K562 (cell line): ENCODE data around the gene PDE6D. TPM values are rescaled to one million over a fixed set of nuclear protein-coding genes. Genes with fewer than 3 reads are reported as not detected.

Source experiments
- ATAC-seq: fragments of 200-7000 bp; cut with Tn5 transposase; 3 replicates; pipeline ENCODE4 v1.9.1; 2020; ENCODE audit warnings: moderate library complexity
- BruUV-seq: library from RNA; stranded (reverse); fragments of 400-500 nt; replicated peaks from 2 replicates; lab custom pipeline; 2021; lab: Mats Ljungman, UMichigan
- CTCF ChIA-PET: fragments of 300-600 bp; formaldehyde crosslinking; extraction: SDS; loops from one replicate; lab custom pipeline; 2021; ENCODE audit warnings: low intra/inter-chr PET ratio; lab: Yijun Ruan, JAX
- POLR2A ChIA-PET: fragments of 300-600, 350-650 bp; sonication (Branson Sonifier 250); formaldehyde crosslinking; extraction: SDS; loops from one replicate; lab custom pipeline; 2021; ENCODE audit warnings: antibody characterized with exemption, inconsistent platforms; lab: Yijun Ruan, JAX
- DNase-seq, 4 experiments: peaks; one replicate each; pipeline versions ENCODE4 v3.0.0 to v3.0.0-alpha.2; 2011 to 2018; ENCODE audit warnings: low spot score in 3 of 4, mixed read lengths in 3 of 4; ENCODE audit errors: extremely low read depth in 1 of 4
- FAIRE-seq: peaks from 2 replicates; lab custom pipeline; 2011; peaks lifted over from hg19 to GRCh38; lab: Jason Lieb, UNC
- H2AFZ ChIP-seq: 2 replicates; pipeline ENCODE4 v1.6.0; 2011; ENCODE audit warnings: low read depth, low read length, control low read depth, inconsistent platforms
- H3K27ac ChIP-seq: fragments of 200-600 bp; 3 replicates; pipeline ENCODE4 v1.8.0; 2011; ENCODE audit warnings: low read depth, mild to moderate bottlenecking, control low read depth, inconsistent platforms, low read length, moderate library complexity, mixed read lengths; ENCODE audit errors: extremely low read depth
- H3K27me3 ChIP-seq, 2 experiments: fragments of 300-600 bp in 1 of 2; 2 replicates in 1 of 2; 3 replicates in 1 of 2; pipeline versions ENCODE4 v1.6.0 to v1.8.0; 2011; ENCODE audit warnings: inconsistent platforms in 2 of 2, low read length in 2 of 2, mild to moderate bottlenecking in 1 of 2, mixed read lengths in 1 of 2, moderate library complexity in 1 of 2; ENCODE audit not compliant: control insufficient read depth in 2 of 2, insufficient read depth in 2 of 2
- H3K36me3 ChIP-seq: fragments of 300-600 bp; 3 replicates; pipeline ENCODE4 v1.8.0; 2011; ENCODE audit warnings: mild to moderate bottlenecking, low read length, inconsistent platforms; ENCODE audit not compliant: control insufficient read depth, insufficient read depth
- H3K4me1 ChIP-seq, 2 experiments: fragments of 200-600 bp in 1 of 2; replicated peaks in 1 of 2; 2 replicates in 1 of 2; 3 replicates in 1 of 2; pipeline versions ENCODE4 v1.5.1 to v1.8.0; 2011; ENCODE audit warnings: inconsistent platforms in 2 of 2, low read length in 2 of 2, mild to moderate bottlenecking in 1 of 2, mixed read lengths in 1 of 2, moderate library complexity in 1 of 2; ENCODE audit not compliant: control insufficient read depth in 2 of 2, insufficient read depth in 2 of 2
- H3K4me2 ChIP-seq: 2 replicates; pipeline ENCODE4 v1.6.1; 2011; ENCODE audit warnings: low read length, control low read depth, inconsistent platforms, mixed read lengths; ENCODE audit not compliant: insufficient read depth
- H3K4me3 ChIP-seq: fragments of 200-600 bp; sonication (generic), shearing (Covaris generic); 2 replicates; pipeline ENCODE4 v1.5.1; 2016; ENCODE audit warnings: control low read depth, inconsistent platforms
- H3K79me2 ChIP-seq: fragments of 200-600 bp; 3 replicates; pipeline ENCODE4 v1.8.0; 2011; ENCODE audit warnings: low read length, inconsistent platforms; ENCODE audit not compliant: control insufficient read depth, insufficient read depth
- H3K9ac ChIP-seq, 2 experiments: 2 replicates each; pipeline versions ENCODE4 v1.6.0 to v1.6.1; 2011; ENCODE audit warnings: low read depth in 2 of 2, low read length in 2 of 2, control low read depth in 1 of 2, inconsistent platforms in 1 of 2, mild to moderate bottlenecking in 1 of 2, mixed read lengths in 1 of 2; ENCODE audit not compliant: insufficient read depth in 1 of 2
- H3K9me1 ChIP-seq: one replicate; pipeline ENCODE4 v1.6.0; 2011; ENCODE audit warnings: inconsistent platforms, mild to moderate bottlenecking, low read length, moderate library complexity; ENCODE audit not compliant: control insufficient read depth, insufficient read depth
- H3K9me3 ChIP-seq: replicated peaks from 2 replicates; pipeline ENCODE4 v1.5.1; 2011; ENCODE audit warnings: low read depth, low read length, inconsistent platforms; ENCODE audit not compliant: control insufficient read depth, insufficient read depth
- H4K20me1 ChIP-seq: replicated peaks from 2 replicates; pipeline ENCODE4 v1.6.1; 2011; ENCODE audit warnings: low read length, inconsistent platforms, mixed read lengths; ENCODE audit not compliant: control insufficient read depth, insufficient read depth
- BCOR ChIP-seq: fragments of 450-650 bp; IDR thresholded peaks from 2 replicates; pipeline ENCODE4 v1.6.1; 2016
- MYC ChIP-seq, 2 experiments: fragments of 250-450 bp in 1 of 2; sonication (Bioruptor Pico) in 1 of 2; IDR thresholded peaks; 2 replicates each; pipeline versions ENCODE4 v1.5.1 to v1.6.1; 2012 to 2021; ENCODE audit warnings: low read depth in 2 of 2, borderline replicate concordance in 1 of 2, improper control_type of control experiment in 1 of 2, low read length in 1 of 2, mild to moderate bottlenecking in 1 of 2, moderate library complexity in 1 of 2
- NFE2 ChIP-seq: IDR thresholded peaks from 2 replicates; pipeline ENCODE4 v1.6.1; 2014; ENCODE audit warnings: antibody characterized with exemption, low read depth
- NR3C1 ChIP-seq: sonication (generic); formaldehyde crosslinking; IDR thresholded peaks from 2 replicates; pipeline ENCODE4 v1.8.1; 2022; ENCODE audit warnings: missing genetic modification reagents
- RBM22 ChIP-seq: fragments of 200-400 bp; formaldehyde crosslinking; IDR thresholded peaks from 2 replicates; pipeline ENCODE4 v1.6.1; 2018; ENCODE audit warnings: low read length, low read depth; ENCODE audit not compliant: poor library complexity, severe bottlenecking
- SIN3B ChIP-seq: fragments of 450-650 bp; IDR thresholded peaks from 2 replicates; pipeline ENCODE4 v1.6.1; 2017; ENCODE audit warnings: low read depth, mild to moderate bottlenecking, moderate library complexity
- SMC3 ChIP-seq: conservative IDR thresholded peaks from 2 replicates; pipeline ENCODE4 v1.6.1; 2011; ENCODE audit warnings: low read depth, low read length, improper control_type of control experiment; ENCODE audit not compliant: insufficient read depth
- SUPT5H ChIP-seq: fragments of 450-650 bp; IDR thresholded peaks from 2 replicates; pipeline ENCODE4 v1.6.1; 2016
- TCFL5 ChIP-seq: fragments of 250-450 bp; sonication (Bioruptor Pico); conservative IDR thresholded peaks from 2 replicates; pipeline ENCODE4 v1.6.1; 2021; ENCODE audit warnings: mild to moderate bottlenecking, moderate library complexity, matching md5 sums
- ZFX ChIP-seq: sonication (generic); formaldehyde crosslinking; IDR thresholded peaks from 2 replicates; pipeline ENCODE4 v1.8.0; 2022; ENCODE audit warnings: mild to moderate bottlenecking, missing genetic modification reagents, moderate library complexity
- ZNF12 ChIP-seq: sonication (generic); formaldehyde crosslinking; IDR thresholded peaks from 2 replicates; pipeline ENCODE4 v1.4.0; 2020; ENCODE audit warnings: mild to moderate bottlenecking, missing genetic modification reagents
- ZNF134 ChIP-seq: fragments of 250-450 bp; sonication (Bioruptor Pico); conservative IDR thresholded peaks from 2 replicates; pipeline ENCODE4 v1.4.0; 2020
- ZNF140 ChIP-seq: fragments of 250-450 bp; sonication (Bioruptor Pico); IDR thresholded peaks from 2 replicates; pipeline ENCODE4 v1.8.0; 2021; ENCODE audit warnings: moderate library complexity, mild to moderate bottlenecking, inconsistent platforms
- ZNF699 ChIP-seq: fragments of 250-450 bp; sonication (Bioruptor Pico); IDR thresholded peaks from 2 replicates; pipeline ENCODE4 v1.8.0; 2021; ENCODE audit warnings: mild to moderate bottlenecking, moderate library complexity; ENCODE audit not compliant: insufficient replicate concordance
- WGBS: fragments of 100-300 bp; shearing (Covaris generic); methylation state at CpG from one replicate; pipeline ENCODE4 v1.1.6; 2016; ENCODE audit warnings: low coverage, mixed read lengths; ENCODE audit not compliant: insufficient coverage; ENCODE audit errors: missing lambda C conversion rate; 5-methylcytosine and 5-hydroxymethylcytosine counted together
- in situ Hi-C: fragments of 300-500 bp; cut with MboI; formaldehyde crosslinking; loops from 4 replicates; pipeline ENCODE4 v1.15.0; 2018; ENCODE audit warnings: inconsistent platforms, mixed read lengths
- intact Hi-C: fragments of 100-400 bp; cut with micrococcal nuclease; formaldehyde crosslinking; loops from 2 replicates; pipeline ENCODE4 v1.14.2; 2022
- polyA plus RNA-seq, 8 experiments: library from polyadenylated mRNA; depleted of rRNA in 4 of 8; stranded (reverse) in 5 of 8; unstranded in 3 of 8; fragments of >200 nt; fragmentation: Nextera tagmentation in 2 of 8; fragmentation: Illumina TruSeq in 1 of 8; extraction: Ambion mirVana in 2 of 8; extraction: Trizol in 1 of 8; gene quantifications; 2 replicates each; pipeline versions ENCODE4 v1.2.1 to v1.2.3, GENCODE V29; 2011 to 2014; ENCODE audit warnings: inconsistent platforms in 1 of 8, missing spikeins in 1 of 8
- total RNA-seq, 7 experiments: library from RNA; depleted of rRNA in 6 of 7; stranded (reverse); fragments of >200 nt in 6 of 7; fragmentation: Illumina TruSeq in 2 of 7; extraction: Trizol in 2 of 7; gene quantifications; 2 replicates each; pipeline versions ENCODE4 v1.2.1 to v1.2.3, GENCODE V29; 2011 to 2021; ENCODE audit warnings: low replicate concordance in 1 of 7

PDE6D gene
- total and polyA plus RNA-seq, 9 of the 15 experiments (the other 6 are each of a cell fraction or from before 2014, with no cell fraction given): 0.65 to 11.6 (median 7.0) TPM

GRCh38 chr2:231820786-231821303 lies 39.8 kb upstream of the PDE6D start:
- intact Hi-C loops: no loop called here

GRCh38 chr2:231819447-231820042 lies 38.5 kb upstream of the PDE6D start:
- DNase-seq (no peak), FAIRE-seq (no peak), ATAC-seq (no peak)
- H3K79me2 ChIP-seq: no peaks in the 10 kb centered on the region
- in situ Hi-C loops (no loop called here), intact Hi-C loops (no loop called here)
- peaks cover 0 to 4% of the 10 kb centered on the region in 2 experiments; a peak in 2 of 5 replicates for H3K27me3 ChIP-seq
- no peak overlapping the region for H3K4me2 ChIP-seq
- no peak overlapping the region for H3K9ac ChIP-seq
- H3K27ac ChIP-seq: no peak overlapping the region
- H2AFZ ChIP-seq: no peak overlapping the region
- no peaks in the 10 kb centered on the region for H4K20me1 ChIP-seq
- no peak overlapping the region for H3K4me3 ChIP-seq
- 0% methylated on average over 2 of the region's 2 CpGs for WGBS
- TF ChIP-seq ZNF699 (CRISPR knock-in tag) (no peak), NFE2 (no peak), SIN3B (no peak), NR3C1 (CRISPR knock-in tag) (no peak), SUPT5H (no peak), SMC3 (no peak), ZFX (CRISPR knock-in tag) (no peak), ZNF134 (CRISPR knock-in tag) (no peak), TCFL5 (no peak), BCOR (no peak), ZNF12 (CRISPR knock-in tag) (no peak), ZNF140 (CRISPR knock-in tag) (no peak)
- no peaks in the 10 kb centered on the region for H3K9me1 ChIP-seq
- ChIA-PET CTCF (no interaction called here), POLR2A (no interaction called here)
- no peaks in the 10 kb centered on the region for H3K36me3 ChIP-seq
- BruUV-seq: no TSS peak
- no peaks in the 10 kb centered on the region for H3K4me1 ChIP-seq
- no peaks in the 10 kb centered on the region; the same call in 1 of the 2 replicates for H3K9me3 ChIP-seq

More at GRCh38 chr2:231820786-231821303, 39.8 kb upstream of the PDE6D start:
- Histone ChIP-seq H3K4me1 (no peaks in the 10 kb centered on the region), H3K9me1 (no peaks in the 10 kb centered on the region), H2AFZ (no peak overlapping the region), H3K79me2 (no peaks in the 10 kb centered on the region), H3K27me3 (peaks cover 0 to 4% of the 10 kb centered on the region in 2 experiments; a peak in 2 of 5 replicates), H3K9ac (no peak overlapping the region), H3K4me2 (no peak overlapping the region), H3K36me3 (no peaks in the 10 kb centered on the region), H3K9me3 (no peaks in the 10 kb centered on the region; the same call in 1 of the 2 replicates), H3K4me3 (no peak overlapping the region), H4K20me1 (no peaks in the 10 kb centered on the region), H3K27ac (no peak overlapping the region)
- ChIA-PET POLR2A (no interaction called here), CTCF (no interaction called here)
- BruUV-seq: no TSS peak
- in situ Hi-C loops: no loop called here
- DNase-seq (no peak), FAIRE-seq (no peak), ATAC-seq (no peak)
- TF ChIP-seq MYC (IDR thresholded peaks at IDR 0.05; ENCODE audit: low read depth, low read length): no peak
- TF ChIP-seq MYC (CRISPR knock-in tag; IDR thresholded peaks at IDR 0.05; ENCODE audit: borderline replicate concordance, low read depth): no peak
- TF ChIP-seq RBM22: no peak
- 0% methylated on average over 11 of the region's 12 CpGs for WGBS
